SK-N-MC (cell line): ENCODE measurements around the gene CCDC33.

Experiments used
- EZH2 ChIP-seq: fragments of 200-600 bp; sonication (generic); IDR thresholded peaks from one replicate; pipeline ENCODE4 v1.6.1; 2017; ENCODE audit warnings: antibody characterized with exemption
- POLR2AphosphoS5 ChIP-seq: IDR thresholded peaks from 2 replicates; pipeline ENCODE4 v1.6.1; 2012; ENCODE audit warnings: mild to moderate bottlenecking, low read depth, low read length, borderline replicate concordance

DNA sequence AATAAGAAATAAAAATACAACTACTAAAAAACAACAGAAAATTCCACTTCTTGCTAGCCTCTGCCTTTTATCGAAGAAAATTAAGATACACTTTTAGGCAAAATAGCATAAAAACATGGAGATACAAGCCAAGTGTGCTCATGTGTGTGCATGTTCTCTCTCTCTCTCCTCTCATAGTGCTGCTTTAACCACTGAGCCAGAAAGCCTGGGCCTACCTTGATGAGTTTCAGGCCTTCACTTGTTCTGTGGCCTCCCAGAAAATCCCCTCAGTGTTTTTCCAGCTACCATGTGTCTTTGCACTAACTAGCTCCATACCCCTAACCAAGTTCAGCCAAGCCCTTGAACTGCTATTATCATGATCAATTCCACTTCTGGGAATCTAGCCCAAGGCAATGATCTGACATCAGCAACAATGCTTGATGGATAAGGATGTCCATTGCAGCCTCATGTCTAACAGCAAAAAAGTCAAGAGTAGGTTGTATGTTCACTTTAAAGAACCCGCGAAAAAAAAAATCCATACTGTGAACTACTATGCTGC is 113.2 kb downstream of the CCDC33 start:
- TF ChIP-seq POLR2AphosphoS5, result no peak
- no peak for TF ChIP-seq EZH2
